Measurements from ENCODE around the gene DENND5A. TPM values are rescaled to one million over a fixed set of nuclear protein-coding genes. Genes with fewer than 3 reads are reported as not detected.

The DENND5A gene
- total and polyA plus RNA-seq, 10 of the 15 experiments (the other 5 are each of a cell fraction or from before 2014, with no cell fraction given), result 15.6 to 157 (median 85.1) TPM

DNA sequence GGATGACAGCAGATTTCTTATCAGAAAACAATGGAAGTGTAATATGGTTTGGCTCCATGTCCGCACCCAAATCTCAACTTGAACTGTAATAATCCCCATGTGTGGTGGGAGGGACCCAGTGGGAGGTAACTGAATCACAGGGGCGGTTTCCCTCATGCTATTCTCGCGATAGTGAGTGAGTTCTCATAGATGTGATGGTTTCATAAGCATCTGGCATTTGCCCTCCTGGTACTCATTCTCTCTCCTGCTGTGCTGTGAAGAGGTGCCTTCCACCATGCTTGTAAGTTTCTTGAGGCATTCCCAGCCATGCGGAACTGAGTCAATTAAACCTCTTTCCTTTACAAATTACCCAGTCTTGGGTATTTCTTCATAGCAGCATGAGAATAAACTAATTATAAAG is 92.8 kb downstream of the DENND5A start:
- no peaks in the 10 kb centered on the region for H3K4me1 ChIP-seq (ENCODE audit: control insufficient read depth, insufficient read depth, low read length)
- no peaks in the 10 kb centered on the region for H3K9me3 ChIP-seq (replicated peaks; ENCODE audit: control insufficient read depth, insufficient read depth, low read length)
- no peak overlapping the region for H3K27ac ChIP-seq (ENCODE audit: control insufficient read depth, insufficient read depth)
- in situ Hi-C loops (cut with MboI), result no loop called here
- BruUV-seq (replicated peaks), result no TSS peak
- no peaks in the 10 kb centered on the region for H3K27me3 ChIP-seq (replicated peaks in 1 of 2; ENCODE audit: control insufficient read depth in 2 of 2, insufficient read depth in 2 of 2, low read length in 1 of 2)
- DNase-seq (ENCODE audit: low read depth, low spot score) (no peak), FAIRE-seq (no peak), ATAC-seq (no peak)
- H3K4me2 ChIP-seq (ENCODE audit: control insufficient read depth, insufficient read depth), result no peak overlapping the region
- POLR2A ChIA-PET, result no interaction called here
- CTCF ChIA-PET, result interaction anchor here (1.0 to 5.2 kb wide), 4 partner anchors 35 to 335 kb away, joined by 3 to 19 read pairs (median 4); no protein-coding TSS in a partner anchor
- H3K36me3 ChIP-seq (ENCODE audit: control insufficient read depth in 2 of 2, insufficient read depth in 2 of 2, low read length in 1 of 2), result peaks cover 0 to 2% of the 10 kb centered on the region in 2 experiments; a peak in 2 of 4 replicates
- no peak overlapping the region for H3K9ac ChIP-seq (ENCODE audit: control insufficient read depth, insufficient read depth, low read length)
- H2AFZ ChIP-seq (ENCODE audit: control insufficient read depth, low read depth, low read length), result no peak overlapping the region
- SMC1A ChIA-PET (ENCODE audit: uncharacterized antibody, unreplicated experiment), result interaction anchor here (1.3 kb wide), 1 partner anchor 15 kb away, joined by 3 read pairs; no protein-coding TSS in a partner anchor
- H4K20me1 ChIP-seq (ENCODE audit: control insufficient read depth, insufficient read depth), result no peaks in the 10 kb centered on the region
- WGBS (ENCODE audit: insufficient coverage, insufficient replicate concordance, low lambda C conversion rate, missing lambda C conversion rate), result 98% methylated on average over 5 of the region's 5 CpGs
- no peak overlapping the region for H3K4me3 ChIP-seq
- TF ChIP-seq NFXL1 (IDR thresholded peaks at IDR 0.05; ENCODE audit: borderline replicate concordance) (no peak), CHD4 (IDR thresholded peaks at IDR 0.05) (no peak)
- RAD21 ChIA-PET (ENCODE audit: unreplicated experiment), result no interaction called here
- no peaks in the 10 kb centered on the region for H3K79me2 ChIP-seq (ENCODE audit: control insufficient read depth, insufficient read depth, low read length)
- intact Hi-C loops (cut with micrococcal nuclease; ENCODE audit: unreplicated experiment), result no loop called here

GRCh38 chr11:9170450-9170849 is 94.7 kb downstream of the DENND5A start:
- no peak for FAIRE-seq
- SMC1A ChIA-PET (ENCODE audit: uncharacterized antibody, unreplicated experiment), result interaction anchor here (1.1 to 3.9 kb wide), 5 partner anchors 91 to 365 kb away, joined by 3 to 20 read pairs (median 4); no protein-coding TSS in a partner anchor

More at GRCh38 chr11:9170450-9170849, 94.7 kb downstream of the DENND5A start:
- in situ Hi-C loops (cut with MboI), result no loop called here
- no peaks in the 10 kb centered on the region for H3K9me3 ChIP-seq (replicated peaks; ENCODE audit: control insufficient read depth, insufficient read depth, low read length)
- ChIA-PET RAD21 (ENCODE audit: unreplicated experiment) (interaction anchor here (1.0 to 1.1 kb wide), 2 partner anchors 94 to 336 kb away, joined by 3 to 7 read pairs; no protein-coding TSS in a partner anchor), CTCF (interaction anchor here (0.5 to 2.7 kb wide), 8 partner anchors 16 to 337 kb away, joined by 3 to 12 read pairs (median 3); no protein-coding TSS in a partner anchor), POLR2A (interaction anchor here (0.5 to 1.5 kb wide), 2 partner anchors 13 to 51 kb away, joined by 3 read pairs; no protein-coding TSS in a partner anchor)
- intact Hi-C loops (cut with micrococcal nuclease; ENCODE audit: unreplicated experiment), result no loop called here
- H3K27ac ChIP-seq (ENCODE audit: control insufficient read depth, insufficient read depth), result no peak overlapping the region
- DNase-seq (ENCODE audit: low read depth, low spot score), result no peak
- H3K79me2 ChIP-seq (ENCODE audit: control insufficient read depth, insufficient read depth, low read length), result no peaks in the 10 kb centered on the region
- H3K4me2 ChIP-seq (ENCODE audit: control insufficient read depth, insufficient read depth), result no peak overlapping the region
- H3K36me3 ChIP-seq (ENCODE audit: control insufficient read depth in 2 of 2, insufficient read depth in 2 of 2, low read length in 1 of 2), result peaks cover 0 to 4% of the 10 kb centered on the region in 2 experiments; a peak in 2 of 4 replicates
- no peak overlapping the region for H3K4me3 ChIP-seq
- H3K4me1 ChIP-seq (ENCODE audit: control insufficient read depth, insufficient read depth, low read length), result no peaks in the 10 kb centered on the region
- no peak overlapping the region for H3K9ac ChIP-seq (ENCODE audit: control insufficient read depth, insufficient read depth, low read length)
- no TSS peak for BruUV-seq (replicated peaks)
- ATAC-seq, result no peak
- TF ChIP-seq JUNB (IDR thresholded peaks at IDR 0.05), result no peak
- no peak for TF ChIP-seq SREBF2 (IDR thresholded peaks at IDR 0.05; ENCODE audit: low read length)
- no peak for TF ChIP-seq RFX5 (IDR thresholded peaks at IDR 0.05; ENCODE audit: low read depth, low read length)
- TF ChIP-seq PAX8 (IDR thresholded peaks at IDR 0.05), result no peak
- no peak for TF ChIP-seq POLR2AphosphoS5 (IDR thresholded peaks at IDR 0.05; ENCODE audit: low read length)
- TF ChIP-seq TCF12 (IDR thresholded peaks at IDR 0.05; ENCODE audit: low read depth, low read length), result no peak
- no peaks in the 10 kb centered on the region for H4K20me1 ChIP-seq (ENCODE audit: control insufficient read depth, insufficient read depth)
- WGBS (ENCODE audit: insufficient coverage, insufficient replicate concordance, low lambda C conversion rate, missing lambda C conversion rate), result 97% methylated on average over 2 of the region's 2 CpGs
- no peak overlapping the region for H2AFZ ChIP-seq (ENCODE audit: control insufficient read depth, low read depth, low read length)
- H3K27me3 ChIP-seq (replicated peaks in 1 of 2; ENCODE audit: control insufficient read depth in 2 of 2, insufficient read depth in 2 of 2, low read length in 1 of 2), result no peaks in the 10 kb centered on the region
